KMS-11 (cell line): ENCODE results near the gene GARIN1A.
"Not testable (repeated sequence)": the region's sequence is repeated elsewhere in the genome, so short reads cannot be mapped to it uniquely, and the experiment has no call there.

Experiments used
- H2AFZ ChIP-seq: fragments of 200-600 bp; sonication (generic); 2 replicates; pipeline ENCODE4 v1.6.1; 2016; ENCODE audit warnings: antibody characterized with exemption, mixed run types, low read depth
- H3K27ac ChIP-seq: fragments of 200-600 bp; sonication (generic); 2 replicates; pipeline ENCODE4 v1.6.1; 2016; ENCODE audit warnings: mild to moderate bottlenecking, mixed run types
- H3K27me3 ChIP-seq: fragments of 200-600 bp; sonication (generic); 2 replicates; pipeline ENCODE4 v1.6.1; 2017; ENCODE audit warnings: mild to moderate bottlenecking, low read depth, mixed run types, moderate library complexity; ENCODE audit not compliant: insufficient read depth
- H3K36me3 ChIP-seq: fragments of 200-600 bp; sonication (generic); 2 replicates; pipeline ENCODE4 v1.6.1; 2017; ENCODE audit warnings: mild to moderate bottlenecking, mixed run types; ENCODE audit not compliant: insufficient read depth
- H3K4me1 ChIP-seq: fragments of 200-600 bp; sonication (generic); 2 replicates; pipeline ENCODE4 v1.6.1; 2016; ENCODE audit warnings: mild to moderate bottlenecking, low read depth, mixed run types; ENCODE audit not compliant: poor library complexity, severe bottlenecking
- H3K4me2 ChIP-seq: fragments of 200-600 bp; sonication (generic); 2 replicates; pipeline ENCODE4 v1.7.0; 2016; ENCODE audit warnings: mild to moderate bottlenecking, mixed run types
- H3K4me3 ChIP-seq: fragments of 200-600 bp; sonication (generic); IDR thresholded peaks from 2 replicates; pipeline ENCODE4 v1.6.1; 2017; ENCODE audit warnings: low read depth, low read length, mixed read lengths; ENCODE audit not compliant: insufficient read depth
- H3K79me2 ChIP-seq: fragments of 200-600 bp; sonication (generic); 2 replicates; pipeline ENCODE4 v1.6.1; 2016; ENCODE audit warnings: low read depth, mixed run types; ENCODE audit not compliant: insufficient read depth
- H3K9ac ChIP-seq: fragments of 200-600 bp; sonication (generic); 2 replicates; pipeline ENCODE4 v1.6.1; 2016; ENCODE audit warnings: mild to moderate bottlenecking, mixed run types
- H4K20me1 ChIP-seq: fragments of 200-600 bp; sonication (generic); 2 replicates; pipeline ENCODE4 v1.6.1; 2016; ENCODE audit warnings: mild to moderate bottlenecking, mixed run types; ENCODE audit not compliant: insufficient read depth
- TF ChIP-seq, protein P1 (sequence below): fragments of 200-600 bp; sonication (generic); conservative IDR thresholded peaks from 2 replicates; pipeline ENCODE4 v1.6.1; 2017; ENCODE audit warnings: low read depth, mild to moderate bottlenecking, antibody characterized with exemption, low read length, moderate library complexity, mixed read lengths

The GARIN1A gene

GRCh38 chr7:128687131-128687530 lies 15.0 kb downstream of the GARIN1A start:
- Histone ChIP-seq H3K79me2 (no peaks in the 10 kb centered on the region), H3K27ac (no peak overlapping the region), H3K4me2 (no peak overlapping the region), H3K36me3 (no peaks in the 10 kb centered on the region), H3K4me1 (no peaks in the 10 kb centered on the region), H4K20me1 (no peaks in the 10 kb centered on the region), H3K9ac (no peak overlapping the region), H2AFZ (no peak overlapping the region), H3K27me3 (no peaks in the 10 kb centered on the region), H3K4me3 (no peak overlapping the region)
- TF ChIP-seq, protein P1, sequence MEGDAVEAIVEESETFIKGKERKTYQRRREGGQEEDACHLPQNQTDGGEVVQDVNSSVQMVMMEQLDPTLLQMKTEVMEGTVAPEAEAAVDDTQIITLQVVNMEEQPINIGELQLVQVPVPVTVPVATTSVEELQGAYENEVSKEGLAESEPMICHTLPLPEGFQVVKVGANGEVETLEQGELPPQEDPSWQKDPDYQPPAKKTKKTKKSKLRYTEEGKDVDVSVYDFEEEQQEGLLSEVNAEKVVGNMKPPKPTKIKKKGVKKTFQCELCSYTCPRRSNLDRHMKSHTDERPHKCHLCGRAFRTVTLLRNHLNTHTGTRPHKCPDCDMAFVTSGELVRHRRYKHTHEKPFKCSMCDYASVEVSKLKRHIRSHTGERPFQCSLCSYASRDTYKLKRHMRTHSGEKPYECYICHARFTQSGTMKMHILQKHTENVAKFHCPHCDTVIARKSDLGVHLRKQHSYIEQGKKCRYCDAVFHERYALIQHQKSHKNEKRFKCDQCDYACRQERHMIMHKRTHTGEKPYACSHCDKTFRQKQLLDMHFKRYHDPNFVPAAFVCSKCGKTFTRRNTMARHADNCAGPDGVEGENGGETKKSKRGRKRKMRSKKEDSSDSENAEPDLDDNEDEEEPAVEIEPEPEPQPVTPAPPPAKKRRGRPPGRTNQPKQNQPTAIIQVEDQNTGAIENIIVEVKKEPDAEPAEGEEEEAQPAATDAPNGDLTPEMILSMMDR, result no peak

GRCh38 chr7:128688492-128688891 lies 16.4 kb downstream of the GARIN1A start:
- no peaks in the 10 kb centered on the region for H4K20me1 ChIP-seq
- no peaks in the 10 kb centered on the region for H3K27me3 ChIP-seq
- H3K79me2 ChIP-seq, result no peaks in the 10 kb centered on the region
- TF ChIP-seq, protein P1, result no peak
- H3K36me3 ChIP-seq, result no peaks in the 10 kb centered on the region
- no peaks in the 10 kb centered on the region for H3K4me1 ChIP-seq
- H2AFZ ChIP-seq, result no peak overlapping the region
- no peak overlapping the region for H3K27ac ChIP-seq
- H3K4me3 ChIP-seq, result no peak overlapping the region
- no peak overlapping the region for H3K4me2 ChIP-seq
- no peak overlapping the region for H3K9ac ChIP-seq

DNA sequence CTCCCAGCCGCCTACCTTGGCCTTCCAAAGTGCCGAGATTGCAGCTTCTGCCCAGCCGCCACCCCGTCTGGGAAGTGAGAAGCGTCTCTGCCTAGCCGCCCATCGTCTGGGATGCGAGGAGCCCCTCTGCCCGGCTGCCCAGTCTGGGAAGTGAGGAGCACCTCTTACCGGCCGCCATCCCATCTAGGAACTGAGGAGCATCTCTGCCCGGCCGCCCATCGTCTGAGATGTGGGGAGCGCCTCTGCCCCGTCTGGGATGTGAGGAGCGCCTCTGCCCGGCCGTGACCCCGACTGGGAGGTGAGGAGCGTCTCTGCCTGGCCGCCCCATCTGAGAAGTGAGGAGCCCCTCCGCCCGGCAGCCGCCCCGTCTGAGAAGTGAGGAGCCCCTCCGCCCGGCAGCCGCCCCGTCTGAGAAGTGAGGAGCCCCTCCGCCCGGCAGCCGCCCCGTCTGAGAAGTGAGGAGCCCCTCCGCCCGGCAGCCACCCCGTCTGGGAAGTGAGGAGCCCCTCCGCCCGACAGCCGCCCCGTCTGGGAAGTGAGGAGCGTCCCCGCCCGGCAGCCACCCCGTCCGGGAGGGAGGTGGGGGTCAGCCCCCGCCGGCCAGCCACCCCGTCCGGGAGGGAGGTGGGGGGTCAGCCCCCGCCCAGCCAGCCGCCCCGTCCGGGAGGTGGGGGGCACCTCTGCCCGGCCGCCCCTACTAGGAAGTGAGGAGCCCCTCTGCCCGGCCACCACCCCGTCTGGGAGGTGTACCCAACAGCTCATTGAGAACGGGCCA lies 17.3 kb downstream of the GARIN1A start:
- not testable (repeated sequence) for H3K27ac ChIP-seq, H3K9ac ChIP-seq, H3K4me3 ChIP-seq, H3K4me1 ChIP-seq, H4K20me1 ChIP-seq, H3K36me3 ChIP-seq, H3K27me3 ChIP-seq, H3K79me2 ChIP-seq, H2AFZ ChIP-seq, H3K4me2 ChIP-seq

- Histone ChIP-seq H3K4me3 (no peak overlapping the region), H3K36me3 (no peaks in the 10 kb centered on the region), H2AFZ (no peak overlapping the region), H3K4me1 (no peaks in the 10 kb centered on the region), H3K4me2 (no peak overlapping the region), H3K27me3 (no peaks in the 10 kb centered on the region), H3K9ac (no peak overlapping the region), H4K20me1 (no peaks in the 10 kb centered on the region), H3K27ac (no peak overlapping the region), H3K79me2 (no peaks in the 10 kb centered on the region)
- TF ChIP-seq, protein P1, result no peak
Measured at GRCh38 chr7:128691227-128691626, 19.1 kb downstream of the GARIN1A start.

- TF ChIP-seq, protein P1, result no peak
- no peak overlapping the region for H3K4me3 ChIP-seq
- H4K20me1 ChIP-seq, result no peaks in the 10 kb centered on the region
- no peak overlapping the region for H3K27ac ChIP-seq
- no peaks in the 10 kb centered on the region for H3K79me2 ChIP-seq
- no peak overlapping the region for H3K9ac ChIP-seq
- no peaks in the 10 kb centered on the region for H3K4me1 ChIP-seq
- no peak overlapping the region for H2AFZ ChIP-seq
- H3K27me3 ChIP-seq, result no peaks in the 10 kb centered on the region
- no peaks in the 10 kb centered on the region for H3K36me3 ChIP-seq
- no peak overlapping the region for H3K4me2 ChIP-seq
Measured at GRCh38 chr7:128692623-128693270, 20.7 kb downstream of the GARIN1A start.
